GM21423 (cell line): ENCODE measurements around the gene HDAC4.

Experiments used
- ATAC-seq: cut with Tn5 transposase; IDR thresholded peaks from one replicate; pipeline ENCODE4 v1.9.1; 2021; ENCODE audit warnings: mild to moderate bottlenecking, moderate library complexity; ENCODE audit not compliant: unreplicated experiment

HDAC4 gene

GRCh38 chr2:239226677-239227581 lies 173.9 kb downstream of the HDAC4 start:
- ATAC-seq = no peak

GRCh38 chr2:239225871-239226561 lies 174.8 kb downstream of the HDAC4 start:
- ATAC-seq = no peak

DNA sequence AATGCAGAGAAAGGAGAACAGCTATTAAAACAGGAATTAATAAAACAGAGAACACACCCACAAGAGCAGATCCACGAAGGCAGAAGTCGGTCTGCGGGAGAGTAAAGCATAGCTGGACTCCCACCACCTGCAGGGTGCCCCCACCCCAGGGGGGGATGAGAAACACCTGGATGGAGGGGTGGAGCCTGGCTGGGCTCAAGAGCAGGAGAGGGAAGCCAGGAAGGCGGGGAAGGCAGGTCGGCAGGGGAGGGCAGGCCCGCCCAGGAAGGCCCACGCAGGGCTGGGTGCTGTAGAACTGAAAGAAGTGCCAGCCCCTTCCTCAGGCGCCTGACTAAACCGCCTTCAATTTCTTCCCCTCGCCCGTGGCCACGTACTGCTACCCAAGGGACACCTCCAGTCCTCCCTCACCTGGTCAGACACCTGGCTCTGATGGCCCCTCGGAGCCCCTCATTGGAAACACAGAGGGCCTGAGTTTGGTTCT lies 175.4 kb downstream of the HDAC4 start:
- no peak for ATAC-seq

DNA sequence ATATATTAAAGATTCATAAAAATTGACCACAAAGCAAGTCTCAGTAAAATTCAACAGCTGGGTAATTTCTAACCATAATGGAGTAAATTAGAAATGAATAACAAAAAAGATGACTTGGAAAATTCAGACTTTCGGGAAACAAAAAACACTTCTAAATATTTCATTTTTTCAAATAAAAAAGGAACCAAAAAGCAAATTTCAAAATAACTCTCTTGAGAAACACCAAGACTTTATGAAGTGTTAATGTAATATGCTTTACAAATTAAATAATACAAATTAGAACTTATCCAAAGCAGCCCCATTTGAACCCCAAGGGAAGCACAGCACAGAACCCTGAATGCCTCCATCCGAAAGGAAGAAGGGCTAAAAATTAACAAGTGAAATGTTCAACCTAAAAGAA lies 175.9 kb downstream of the HDAC4 start:
- no peak for ATAC-seq

DNA sequence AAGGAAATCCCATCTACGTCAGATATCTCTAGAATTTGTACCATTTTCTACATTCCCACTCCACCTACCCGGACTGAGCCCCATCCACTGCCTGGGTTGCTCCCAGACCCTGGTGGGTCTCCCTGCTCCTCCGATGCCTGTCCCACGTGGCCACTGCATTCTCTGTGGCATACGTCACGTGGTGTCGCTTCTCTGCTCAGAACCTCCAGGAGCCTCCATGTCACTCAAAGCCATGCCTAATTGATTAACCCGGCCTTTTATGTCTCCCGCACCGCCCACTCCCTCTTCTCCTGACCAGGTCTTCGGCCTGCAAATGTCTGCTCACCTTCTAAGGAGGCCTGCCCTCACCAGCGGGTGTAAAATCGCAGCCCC lies 176.6 kb downstream of the HDAC4 start:
- no peak for ATAC-seq

DNA sequence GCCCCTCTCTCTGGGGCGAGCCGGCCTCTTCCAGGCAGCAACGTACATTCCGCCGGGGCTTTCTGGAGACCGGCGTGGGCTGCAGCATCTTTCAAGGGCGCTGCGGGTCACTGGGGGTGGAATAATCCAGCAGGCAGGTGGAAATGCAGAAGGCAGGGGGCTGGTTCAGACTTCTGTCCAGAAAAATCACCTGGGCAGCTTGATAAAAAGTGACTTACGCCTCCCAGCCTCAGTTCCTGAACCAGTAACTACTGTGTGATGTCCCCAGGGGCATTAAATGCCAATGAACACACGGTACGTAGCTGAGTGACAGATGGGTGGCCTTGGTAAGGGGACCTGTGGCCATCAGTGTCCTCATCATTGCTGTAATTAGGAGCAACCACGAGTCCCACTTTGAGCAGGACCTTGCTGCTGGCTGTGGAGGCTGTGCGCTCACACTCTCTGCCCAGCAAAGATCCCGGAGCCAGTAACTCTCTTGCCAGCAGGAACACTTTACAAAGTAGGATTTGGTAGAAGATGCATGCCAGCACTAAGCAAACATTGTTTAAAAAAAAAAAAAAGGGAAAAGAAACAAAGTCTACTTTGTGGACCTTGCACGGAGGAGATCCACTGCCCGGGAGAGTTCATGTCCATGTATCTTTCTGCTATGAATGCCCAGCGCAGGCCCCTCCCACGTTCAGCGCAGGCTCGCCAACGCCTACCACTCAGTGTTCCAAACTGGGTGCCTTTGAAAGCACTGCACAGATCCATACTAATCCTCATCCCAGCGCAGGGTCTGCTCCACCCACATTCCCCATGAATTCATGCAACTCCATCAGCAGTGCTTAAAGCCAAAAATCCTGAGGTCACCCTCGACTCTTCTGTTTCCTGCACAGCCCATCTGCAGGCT lies 177.3 kb downstream of the HDAC4 start:
- no peak for ATAC-seq

GRCh38 chr2:239222706-239223309 lies 178.0 kb downstream of the HDAC4 start:
- no peak for ATAC-seq

DNA sequence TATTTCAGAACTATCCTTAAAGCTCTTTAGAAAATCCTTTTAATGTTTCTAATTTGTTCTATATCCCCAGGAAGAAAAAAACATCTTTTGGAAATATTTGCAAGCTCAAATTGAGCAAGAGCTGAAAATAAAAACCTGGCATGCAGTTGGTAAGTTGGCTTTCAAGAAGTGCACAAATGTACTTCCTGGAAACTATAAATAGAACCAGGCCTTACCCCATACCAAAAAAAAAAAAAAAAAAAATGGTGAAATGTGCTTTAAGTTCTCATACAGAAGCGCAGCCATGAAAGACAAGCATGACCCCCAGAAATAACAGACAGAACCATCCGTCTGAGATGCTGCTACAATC lies 178.5 kb downstream of the HDAC4 start:
- no peak for ATAC-seq

GRCh38 chr2:239220981-239221396 lies 179.8 kb downstream of the HDAC4 start:
- no peak for ATAC-seq

DNA sequence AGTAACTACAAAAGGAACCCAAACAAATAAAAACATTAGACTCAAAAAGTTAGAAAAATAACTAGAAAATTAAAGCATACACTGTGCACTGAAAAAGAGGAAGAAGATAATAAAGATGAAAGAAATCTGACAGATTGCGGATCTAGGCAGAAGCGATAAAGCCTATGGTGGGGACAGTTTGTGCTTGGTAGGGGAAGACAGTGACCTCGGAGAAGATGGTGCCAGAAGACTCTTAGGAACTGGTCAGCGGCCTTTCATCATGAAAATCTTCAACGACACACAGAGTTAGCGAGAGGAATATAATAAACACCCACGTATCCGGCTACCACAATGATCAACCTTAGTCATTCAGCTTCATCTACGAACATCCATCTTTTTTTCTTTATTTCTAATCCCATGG lies 180.5 kb downstream of the HDAC4 start:
- ATAC-seq = no peak

DNA sequence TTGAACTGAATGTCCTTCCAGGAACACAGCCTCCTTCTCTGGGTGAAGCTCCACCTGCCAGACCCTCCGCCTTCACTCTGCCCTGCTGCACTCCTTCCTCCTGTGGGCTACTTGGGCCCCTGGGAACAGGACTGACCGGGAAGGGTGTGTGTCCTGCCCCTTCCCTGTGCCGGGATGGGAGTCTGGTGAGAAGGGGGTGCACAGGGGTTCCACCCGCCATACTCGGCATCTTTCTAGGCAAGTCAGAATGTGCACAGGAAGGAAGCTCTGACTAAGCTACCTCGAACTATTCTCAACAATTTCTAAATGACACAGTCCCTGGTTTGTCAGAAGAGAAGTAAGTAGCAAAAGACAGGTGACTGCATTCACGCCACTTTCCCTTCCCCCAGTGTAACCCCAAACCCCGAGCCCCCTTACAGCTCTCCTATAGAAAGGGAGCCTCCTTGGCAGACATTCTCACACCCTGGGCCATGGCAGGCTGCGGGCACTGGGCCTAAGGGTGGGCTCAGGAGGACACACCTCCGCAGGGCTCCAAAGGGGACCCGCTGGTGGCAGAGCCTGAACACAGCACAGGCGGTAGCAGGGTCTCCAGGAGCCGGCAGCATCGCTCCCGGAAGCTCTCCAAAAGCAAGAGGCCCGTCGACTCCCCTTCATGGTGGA lies 184.1 kb downstream of the HDAC4 start:
- no peak for ATAC-seq

DNA sequence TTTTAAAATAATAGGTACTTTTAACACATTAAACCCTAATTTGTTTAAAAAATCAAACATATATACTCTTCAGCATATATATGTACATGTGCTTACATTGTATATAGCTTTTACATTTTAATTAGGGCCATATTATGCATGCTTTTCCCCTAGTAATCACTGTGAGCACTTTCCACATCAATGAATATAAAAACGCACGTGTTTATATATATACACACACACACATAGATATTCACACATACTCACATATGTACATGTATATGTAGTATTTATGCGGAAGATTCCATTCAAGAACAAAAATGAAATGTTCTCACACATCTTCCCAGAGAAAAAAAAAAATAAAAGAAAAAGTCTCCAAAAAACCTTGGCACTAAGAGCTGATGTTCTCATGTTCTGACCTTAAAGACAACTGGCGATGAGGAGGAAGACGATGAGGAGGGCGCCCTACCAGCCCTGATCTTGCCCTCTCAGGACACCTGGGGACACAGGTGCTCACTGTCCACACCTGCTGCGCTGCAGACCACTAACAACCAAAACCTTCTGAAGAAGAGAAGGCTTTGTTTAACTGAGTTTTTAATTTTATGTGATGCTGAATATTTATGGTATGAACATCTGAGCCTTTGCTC lies 184.7 kb downstream of the HDAC4 start:
- ATAC-seq = no peak

DNA sequence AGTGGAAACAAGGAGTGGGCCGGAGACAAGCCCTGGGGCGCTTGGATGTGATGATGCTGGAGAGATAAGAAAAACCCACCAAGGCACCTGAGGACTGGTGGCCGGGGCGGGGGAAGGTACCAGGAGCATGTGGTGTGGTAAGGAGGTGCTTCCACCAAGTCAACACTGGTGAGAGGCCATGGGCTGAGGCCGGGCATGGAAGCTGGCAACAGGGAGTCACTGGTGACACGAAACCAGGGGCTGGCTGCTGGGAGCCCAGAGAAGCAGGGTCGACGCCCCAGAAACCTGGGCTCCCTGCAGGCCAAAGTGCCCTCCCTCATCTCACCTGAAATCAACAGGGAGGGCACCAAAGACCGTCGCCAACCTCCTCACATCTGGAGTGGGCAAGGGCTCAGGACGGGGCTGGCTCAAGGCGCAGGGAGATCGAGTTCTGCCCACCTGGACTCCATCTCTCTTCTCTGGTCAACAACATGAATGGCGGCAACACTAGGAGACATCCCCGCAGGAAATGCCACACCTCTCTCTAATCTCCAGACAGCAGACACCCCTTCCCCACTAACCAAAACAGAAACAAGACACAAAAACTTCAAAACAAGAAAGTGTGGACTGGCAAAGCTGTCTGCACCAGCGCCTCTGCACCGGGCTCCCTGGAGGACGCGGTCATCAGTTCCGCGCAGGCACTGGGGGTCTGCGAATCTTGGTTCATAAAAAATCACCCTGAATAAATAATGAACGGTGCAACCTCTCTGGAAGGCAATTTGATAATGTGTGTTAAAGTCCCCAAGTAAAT lies 185.5 kb downstream of the HDAC4 start:
- ATAC-seq = no peak

DNA sequence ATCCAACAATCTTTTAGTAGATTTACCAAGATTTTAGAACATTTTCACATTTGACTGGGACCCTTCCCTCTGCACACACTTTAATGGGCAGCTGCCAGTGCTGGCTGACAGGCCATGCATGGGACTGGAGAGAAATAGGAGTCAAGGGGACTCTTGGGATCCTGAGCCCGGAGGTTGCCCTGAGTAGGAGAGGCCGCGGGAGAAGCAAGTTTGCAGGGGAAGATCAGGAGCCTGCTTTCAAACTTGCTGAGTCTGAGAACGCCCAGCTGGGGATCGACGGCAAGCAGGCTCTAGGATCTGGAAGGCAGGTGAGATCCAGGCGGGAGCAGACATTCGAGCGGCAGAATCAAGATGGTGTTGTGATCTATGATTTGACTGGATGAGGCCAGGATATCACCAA lies 186.1 kb downstream of the HDAC4 start:
- ATAC-seq = no peak

GRCh38 chr2:239213643-239214101 lies 187.1 kb downstream of the HDAC4 start:
- ATAC-seq = no peak

GRCh38 chr2:239212929-239213642 lies 187.7 kb downstream of the HDAC4 start:
- no peak for ATAC-seq

DNA sequence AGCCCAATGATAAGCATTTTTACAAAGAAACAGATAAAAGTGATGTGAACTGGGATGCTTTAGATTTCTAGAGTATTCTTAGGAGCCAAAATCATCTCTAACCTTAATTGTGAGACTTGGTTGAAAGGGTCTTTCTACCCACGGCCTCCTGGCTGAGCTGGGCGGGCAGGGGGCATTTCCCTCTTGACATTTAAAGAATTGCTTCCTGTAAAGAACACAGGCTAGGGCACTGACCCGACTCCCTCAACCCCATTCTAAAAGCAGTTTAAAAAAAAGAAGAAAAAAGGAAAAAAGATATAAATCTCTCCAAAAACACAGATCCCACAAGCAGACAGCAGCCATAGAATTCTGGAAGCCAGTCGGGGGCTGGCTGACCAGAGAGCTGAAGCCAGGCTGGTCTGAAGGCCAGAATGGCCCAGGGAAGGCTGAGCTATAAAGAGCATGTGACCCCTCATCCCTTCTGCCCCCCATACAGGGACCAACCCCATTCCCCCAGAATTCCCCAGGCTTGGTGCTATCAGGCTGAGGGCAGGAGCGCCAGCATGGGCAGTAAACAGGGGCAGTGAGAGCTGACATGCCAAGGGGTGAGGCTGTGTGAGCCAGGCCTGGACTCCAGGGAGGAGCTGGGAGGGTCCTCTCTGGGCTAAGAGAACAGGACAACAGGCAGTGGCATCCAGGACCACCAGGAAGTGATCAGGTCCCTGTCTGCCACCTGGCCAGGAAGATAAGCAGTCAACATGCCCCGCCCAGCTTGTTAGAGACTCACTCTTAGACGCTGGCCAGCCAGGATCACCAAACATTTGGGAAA lies 188.5 kb downstream of the HDAC4 start:
- no peak for ATAC-seq
